IPS-15b (cell line): Measurements from ENCODE around the gene PITX2.

Source experiments
- H3K27me3 ChIP-seq: one replicate; pipeline ENCODE4 v1.6.1; 2013; ENCODE audit warnings: low read length; ENCODE audit not compliant: control insufficient read depth, insufficient read depth
- H3K36me3 ChIP-seq: one replicate; pipeline ENCODE4 v1.6.1; 2013; ENCODE audit warnings: low read length; ENCODE audit not compliant: control insufficient read depth, insufficient read depth
- H3K4me1 ChIP-seq: one replicate; pipeline ENCODE4 v1.6.1; 2013; ENCODE audit warnings: mild to moderate bottlenecking, low read length; ENCODE audit not compliant: control insufficient read depth, insufficient read depth
- H3K4me3 ChIP-seq: one replicate; pipeline ENCODE4 v1.5.1; 2013; ENCODE audit warnings: low read depth, low read length
- H3K9ac ChIP-seq: one replicate; pipeline ENCODE4 v1.6.1; 2013; ENCODE audit warnings: low read depth, mild to moderate bottlenecking, low read length
- H3K9me3 ChIP-seq: one replicate; pipeline ENCODE4 v1.6.1; 2013; ENCODE audit warnings: mild to moderate bottlenecking, low read length; ENCODE audit not compliant: control insufficient read depth, insufficient read depth

PITX2 gene

DNA sequence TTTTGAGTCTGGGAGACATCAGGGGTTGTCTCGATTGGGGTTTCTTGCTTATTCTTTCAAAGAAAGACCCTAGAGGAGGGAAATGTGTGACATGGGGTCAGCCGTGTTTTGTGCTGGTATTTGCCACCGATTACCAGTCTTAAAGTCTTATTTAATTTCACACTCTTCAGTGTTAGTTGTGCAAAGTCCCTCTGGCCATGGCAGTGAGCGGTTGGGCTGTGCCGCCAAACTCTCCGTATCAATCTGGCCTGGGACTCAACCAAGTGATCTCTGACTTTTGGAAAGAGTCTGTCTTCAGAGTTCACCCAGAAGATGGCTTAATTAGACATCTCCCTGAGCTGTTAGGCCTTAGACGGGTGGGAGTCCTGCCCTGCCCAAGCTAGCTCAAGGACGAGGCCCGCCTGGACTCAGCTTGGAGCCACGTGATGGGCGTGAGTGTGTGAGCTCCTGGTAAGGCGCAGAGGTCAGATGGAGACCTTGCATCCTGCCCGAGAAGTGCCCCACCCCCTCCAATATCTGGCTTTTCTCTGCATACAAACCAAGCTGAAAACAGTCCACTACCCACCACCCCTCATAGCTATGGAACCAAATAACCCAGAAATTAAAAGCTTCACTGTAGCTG is 3.8 kb upstream of the PITX2 start:
- Histone ChIP-seq H3K4me1 (peaks cover 21% of the 10 kb centered on the region), H3K36me3 (no peaks in the 10 kb centered on the region), H3K9me3 (no peaks in the 10 kb centered on the region), H3K4me3 (peak overlapping the region; percentile 16), H3K27me3 (peaks cover 94% of the 10 kb centered on the region), H3K9ac (no peak overlapping the region)

DNA sequence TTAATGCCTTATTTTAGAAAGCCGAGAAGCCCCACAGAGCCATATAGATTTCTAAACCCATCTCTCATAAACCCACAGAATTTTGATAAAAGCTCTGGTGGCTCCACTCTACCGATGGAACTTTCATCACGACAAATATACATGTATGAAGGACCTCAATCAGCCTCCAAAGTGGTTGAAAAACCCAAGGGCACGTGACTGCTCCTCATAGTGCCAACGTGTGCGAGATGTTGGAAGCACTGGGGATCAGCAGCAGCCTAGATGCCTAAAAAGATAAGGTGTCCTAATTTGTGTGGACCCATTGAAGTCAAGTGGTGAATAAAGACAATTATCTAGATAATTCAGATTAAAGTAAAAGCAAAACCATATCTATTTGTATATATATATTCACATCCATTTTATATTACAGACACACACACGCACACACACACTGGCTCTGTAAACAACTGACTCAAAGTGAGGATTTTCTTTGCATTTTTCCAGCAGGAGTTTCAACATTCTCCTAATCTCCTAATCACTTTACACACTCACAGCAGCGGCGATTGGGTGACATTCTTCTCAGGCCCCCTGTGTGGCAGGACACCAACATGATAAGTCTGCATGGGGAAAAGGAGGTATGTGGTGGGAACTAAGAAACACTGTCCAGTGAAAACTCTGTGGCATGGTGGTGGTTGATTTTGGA is 2.8 kb upstream of the PITX2 start:
- Histone ChIP-seq H3K9me3 (no peaks in the 10 kb centered on the region), H3K4me3 (peak overlapping the region; percentile 13), H3K9ac (no peak overlapping the region), H3K27me3 (peaks cover 95% of the 10 kb centered on the region), H3K36me3 (no peaks in the 10 kb centered on the region), H3K4me1 (peaks cover 18% of the 10 kb centered on the region)

DNA sequence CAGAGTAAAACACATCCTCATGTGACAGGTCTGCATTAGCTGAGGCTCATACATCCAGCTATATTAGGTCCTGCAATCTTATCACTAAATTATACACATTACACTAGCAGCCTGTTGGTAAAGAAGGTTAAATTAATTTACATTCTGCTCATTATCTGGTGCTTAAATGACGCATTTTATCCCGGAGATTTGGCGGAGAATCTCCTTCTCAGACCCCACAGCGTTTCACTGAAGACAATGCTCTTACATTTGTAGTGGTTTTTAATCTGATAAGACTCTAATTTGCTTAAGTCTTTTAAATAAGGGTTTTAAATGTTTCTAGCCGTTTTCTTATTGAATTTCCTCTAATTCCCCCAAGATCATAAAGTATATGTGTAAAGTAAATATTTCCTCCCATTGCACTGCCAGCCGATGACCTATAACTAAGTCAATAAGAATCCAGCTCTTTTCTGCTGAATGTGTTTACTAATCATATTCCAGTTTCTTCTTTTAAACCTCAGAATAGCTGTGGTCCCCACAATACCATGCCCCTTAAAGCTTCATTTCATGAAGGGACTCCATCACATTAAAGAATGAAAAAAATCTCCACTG is 2.1 kb upstream of the PITX2 start:
- H3K4me3 ChIP-seq, result no peak overlapping the region
- H3K4me1 ChIP-seq, result peaks cover 16% of the 10 kb centered on the region
- H3K36me3 ChIP-seq, result no peaks in the 10 kb centered on the region
- peaks cover 95% of the 10 kb centered on the region for H3K27me3 ChIP-seq
- H3K9ac ChIP-seq, result no peak overlapping the region
- H3K9me3 ChIP-seq, result no peaks in the 10 kb centered on the region

DNA sequence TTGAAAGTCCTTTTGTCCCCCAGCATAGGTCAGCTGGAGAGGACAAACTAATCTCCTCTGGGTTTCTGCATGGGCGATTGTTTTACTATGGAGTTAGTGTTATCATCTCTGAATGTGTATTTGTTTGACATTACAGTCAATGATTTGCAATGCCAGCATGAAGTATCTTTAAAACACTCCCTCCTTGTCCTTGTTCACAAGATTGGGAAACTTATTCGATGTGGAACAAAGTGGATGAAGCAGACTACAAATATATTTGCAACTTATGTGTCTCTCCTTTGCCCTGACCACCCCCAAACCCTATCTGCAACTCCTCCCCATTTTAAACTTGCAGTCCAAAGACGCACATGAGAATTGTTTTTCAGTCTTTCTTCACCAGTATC is 1.5 kb upstream of the PITX2 start:
- H3K9ac ChIP-seq, result no peak overlapping the region
- H3K4me3 ChIP-seq, result no peak overlapping the region
- no peaks in the 10 kb centered on the region for H3K9me3 ChIP-seq
- peaks cover 95% of the 10 kb centered on the region for H3K27me3 ChIP-seq
- peaks cover 16% of the 10 kb centered on the region for H3K4me1 ChIP-seq
- no peaks in the 10 kb centered on the region for H3K36me3 ChIP-seq

- no peaks in the 10 kb centered on the region for H3K36me3 ChIP-seq
- peaks cover 18% of the 10 kb centered on the region for H3K4me1 ChIP-seq
- H3K4me3 ChIP-seq, result no peak overlapping the region
- H3K9me3 ChIP-seq, result no peaks in the 10 kb centered on the region
- no peak overlapping the region for H3K9ac ChIP-seq
- peaks cover 95% of the 10 kb centered on the region for H3K27me3 ChIP-seq
Observed at GRCh38 chr4:110623718-110624397, 981 bp upstream of the PITX2 start.

GRCh38 chr4:110621839-110622751 is 782 bp downstream of the PITX2 start:
- Histone ChIP-seq H3K9me3 (no peaks in the 10 kb centered on the region), H3K4me1 (peaks cover 9% of the 10 kb centered on the region), H3K4me3 (peak overlapping the region; percentile 63), H3K36me3 (no peaks in the 10 kb centered on the region), H3K9ac (no peak overlapping the region), H3K27me3 (peaks cover 95% of the 10 kb centered on the region)

- H3K36me3 ChIP-seq, result no peaks in the 10 kb centered on the region
- H3K9me3 ChIP-seq, result no peaks in the 10 kb centered on the region
- peak overlapping the region; percentile 63 for H3K4me3 ChIP-seq
- peaks cover 95% of the 10 kb centered on the region for H3K27me3 ChIP-seq
- peaks cover 6% of the 10 kb centered on the region for H3K4me1 ChIP-seq
- no peak overlapping the region for H3K9ac ChIP-seq
Observed at GRCh38 chr4:110621328-110621812, 1.5 kb downstream of the PITX2 start.

GRCh38 chr4:110620691-110621327 is 2.1 kb downstream of the PITX2 start:
- no peak overlapping the region for H3K9ac ChIP-seq
- peak overlapping the region; percentile 63 for H3K4me3 ChIP-seq
- H3K27me3 ChIP-seq, result peaks cover 95% of the 10 kb centered on the region
- no peaks in the 10 kb centered on the region for H3K36me3 ChIP-seq
- peaks cover 5% of the 10 kb centered on the region for H3K4me1 ChIP-seq
- H3K9me3 ChIP-seq, result no peaks in the 10 kb centered on the region

DNA sequence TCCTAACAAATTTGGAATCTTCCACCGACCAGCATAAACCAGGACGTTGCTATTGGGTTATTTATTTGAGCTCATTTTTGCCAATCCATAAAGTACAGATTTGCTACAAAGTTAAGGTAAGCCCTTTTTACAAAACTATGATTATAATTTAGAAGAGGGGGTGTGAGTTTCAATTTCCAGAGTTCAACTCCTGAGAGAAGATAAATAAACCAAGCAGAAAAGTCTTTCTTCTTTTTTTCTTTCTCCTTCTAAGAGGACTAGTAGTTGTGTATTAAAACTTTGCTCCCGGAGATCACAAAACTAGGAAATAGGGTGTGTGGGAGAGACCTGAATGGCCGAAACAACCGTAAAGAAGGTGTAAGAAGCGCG is 2.6 kb downstream of the PITX2 start:
- Histone ChIP-seq H3K4me1 (peaks cover 5% of the 10 kb centered on the region), H3K9ac (no peak overlapping the region), H3K9me3 (no peaks in the 10 kb centered on the region), H3K27me3 (peaks cover 94% of the 10 kb centered on the region), H3K36me3 (no peaks in the 10 kb centered on the region), H3K4me3 (peak overlapping the region; percentile 63)

DNA sequence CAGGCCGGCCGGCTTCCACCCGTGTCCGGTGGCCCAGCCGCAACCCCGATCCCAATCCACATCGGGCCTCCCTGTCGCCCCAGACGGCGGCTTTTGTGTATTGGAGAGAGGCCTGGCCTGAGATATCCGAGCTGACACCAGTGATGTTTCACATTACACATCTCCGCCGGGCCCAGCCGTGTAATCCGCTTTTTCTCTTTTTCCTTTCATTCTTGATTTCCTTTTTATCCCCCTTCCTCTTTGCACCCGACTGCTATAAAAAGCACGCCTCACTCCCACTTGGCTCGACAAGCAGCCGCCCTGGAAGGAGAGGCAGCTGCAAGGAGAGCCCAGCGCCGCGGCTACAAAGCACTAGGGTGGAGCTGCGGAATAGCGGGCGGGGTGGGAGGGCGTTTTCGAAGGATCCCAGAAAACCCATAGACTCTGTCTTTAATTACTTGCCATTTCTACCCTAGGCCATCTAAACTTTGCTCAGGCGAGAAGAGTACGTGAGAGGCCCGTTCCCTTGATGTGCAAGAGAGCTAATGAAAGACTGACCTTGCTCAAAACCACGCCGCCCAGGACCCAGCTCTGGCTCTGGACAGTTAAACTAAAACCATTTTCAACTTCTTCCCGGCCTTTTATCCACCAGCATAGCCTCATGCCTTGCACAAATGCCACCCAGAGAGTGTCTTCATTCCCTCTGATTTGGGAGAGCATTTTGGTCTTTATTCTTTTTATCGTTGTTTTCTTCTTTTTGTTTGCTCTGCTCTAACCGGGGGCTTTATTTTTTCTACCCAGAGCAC is 3.2 kb downstream of the PITX2 start:
- Histone ChIP-seq H3K27me3 (peaks cover 94% of the 10 kb centered on the region), H3K36me3 (no peaks in the 10 kb centered on the region), H3K4me3 (peak overlapping the region; percentile 40), H3K9ac (no peak overlapping the region), H3K4me1 (peaks cover 5% of the 10 kb centered on the region), H3K9me3 (no peaks in the 10 kb centered on the region)
